IPS-18c (cell line): ENCODE data around the gene NR3C1.

Source experiments
- H3K4me3 ChIP-seq: 2 replicates; pipeline ENCODE4 v1.7.0; 2013; ENCODE audit warnings: low read depth, mild to moderate bottlenecking, low read length, moderate library complexity; ENCODE audit not compliant: insufficient read depth
- H3K9me3 ChIP-seq: one replicate; pipeline ENCODE4 v1.6.1; 2013; ENCODE audit warnings: mild to moderate bottlenecking, low read length, moderate library complexity; ENCODE audit not compliant: control insufficient read depth, insufficient read depth

Gene NR3C1

GRCh38 chr5:143312822-143313221 lies 90.7 kb downstream of the NR3C1 start:
- Histone ChIP-seq H3K4me3 (no peak overlapping the region), H3K9me3 (no peaks in the 10 kb centered on the region)

- no peak overlapping the region for H3K4me3 ChIP-seq
- H3K9me3 ChIP-seq = no peaks in the 10 kb centered on the region
Observed at GRCh38 chr5:143311955-143312354, 91.5 kb downstream of the NR3C1 start.

- Histone ChIP-seq H3K4me3 (no peak overlapping the region), H3K9me3 (no peaks in the 10 kb centered on the region)
Observed at GRCh38 chr5:143311428-143311827, 92.1 kb downstream of the NR3C1 start.

- Histone ChIP-seq H3K9me3 (no peaks in the 10 kb centered on the region), H3K4me3 (no peak overlapping the region)
Observed at GRCh38 chr5:143309661-143310431, 93.6 kb downstream of the NR3C1 start.

- Histone ChIP-seq H3K4me3 (no peak overlapping the region), H3K9me3 (no peaks in the 10 kb centered on the region)
Observed at GRCh38 chr5:143308731-143309130, 94.8 kb downstream of the NR3C1 start.

GRCh38 chr5:143306040-143306439 lies 97.4 kb downstream of the NR3C1 start:
- H3K9me3 ChIP-seq = no peaks in the 10 kb centered on the region
- H3K4me3 ChIP-seq = no peak overlapping the region

- Histone ChIP-seq H3K4me3 (no peak overlapping the region), H3K9me3 (no peaks in the 10 kb centered on the region)
Observed at GRCh38 chr5:143304836-143305475, 98.5 kb downstream of the NR3C1 start.

GRCh38 chr5:143302341-143303045 lies 101.0 kb downstream of the NR3C1 start:
- H3K4me3 ChIP-seq = no peak overlapping the region
- no peaks in the 10 kb centered on the region for H3K9me3 ChIP-seq

- Histone ChIP-seq H3K4me3 (no peak overlapping the region), H3K9me3 (no peaks in the 10 kb centered on the region)
Observed at GRCh38 chr5:143297756-143298155, 105.7 kb downstream of the NR3C1 start.

- no peak overlapping the region for H3K4me3 ChIP-seq
- H3K9me3 ChIP-seq = no peaks in the 10 kb centered on the region
Observed at GRCh38 chr5:143290125-143290524, 113.4 kb downstream of the NR3C1 start.

GRCh38 chr5:143284521-143284920 lies 119.0 kb downstream of the NR3C1 start:
- H3K9me3 ChIP-seq = no peaks in the 10 kb centered on the region

GRCh38 chr5:143284002-143284401 lies 119.5 kb downstream of the NR3C1 start:
- Histone ChIP-seq H3K4me3 (no peak overlapping the region), H3K9me3 (no peaks in the 10 kb centered on the region)

More at GRCh38 chr5:143284521-143284920, 119.0 kb downstream of the NR3C1 start:
- H3K4me3 ChIP-seq = no peak overlapping the region

GRCh38 chr5:143281226-143281625 lies 122.3 kb downstream of the NR3C1 start:
- no peak overlapping the region for H3K4me3 ChIP-seq

GRCh38 chr5:143279698-143280097 lies 123.8 kb downstream of the NR3C1 start:
- H3K9me3 ChIP-seq = no peaks in the 10 kb centered on the region
- H3K4me3 ChIP-seq = no peak overlapping the region

More at GRCh38 chr5:143281226-143281625, 122.3 kb downstream of the NR3C1 start:
- no peaks in the 10 kb centered on the region for H3K9me3 ChIP-seq

GRCh38 chr5:143277536-143277935 lies 126.0 kb downstream of the NR3C1 start:
- H3K9me3 ChIP-seq = no peaks in the 10 kb centered on the region
- no peak overlapping the region for H3K4me3 ChIP-seq

GRCh38 chr5:143275512-143276363 lies 127.7 kb downstream of the NR3C1 start:
- no peak overlapping the region for H3K4me3 ChIP-seq

GRCh38 chr5:143274952-143275351 lies 128.5 kb downstream of the NR3C1 start:
- no peaks in the 10 kb centered on the region for H3K9me3 ChIP-seq

More at GRCh38 chr5:143275512-143276363, 127.7 kb downstream of the NR3C1 start:
- H3K9me3 ChIP-seq = no peaks in the 10 kb centered on the region

More at GRCh38 chr5:143274952-143275351, 128.5 kb downstream of the NR3C1 start:
- no peak overlapping the region for H3K4me3 ChIP-seq
